ENCODE results near the gene DAPK2.

The DAPK2 gene

GRCh38 chr15:63996794-63997357 lies 49.4 kb downstream of the DAPK2 start:
- no peak for DNase-seq (ENCODE audit: low read depth)

GRCh38 chr15:63995789-63996188 lies 50.5 kb downstream of the DAPK2 start:
- DNase-seq (ENCODE audit: low read depth) = no peak

DNA sequence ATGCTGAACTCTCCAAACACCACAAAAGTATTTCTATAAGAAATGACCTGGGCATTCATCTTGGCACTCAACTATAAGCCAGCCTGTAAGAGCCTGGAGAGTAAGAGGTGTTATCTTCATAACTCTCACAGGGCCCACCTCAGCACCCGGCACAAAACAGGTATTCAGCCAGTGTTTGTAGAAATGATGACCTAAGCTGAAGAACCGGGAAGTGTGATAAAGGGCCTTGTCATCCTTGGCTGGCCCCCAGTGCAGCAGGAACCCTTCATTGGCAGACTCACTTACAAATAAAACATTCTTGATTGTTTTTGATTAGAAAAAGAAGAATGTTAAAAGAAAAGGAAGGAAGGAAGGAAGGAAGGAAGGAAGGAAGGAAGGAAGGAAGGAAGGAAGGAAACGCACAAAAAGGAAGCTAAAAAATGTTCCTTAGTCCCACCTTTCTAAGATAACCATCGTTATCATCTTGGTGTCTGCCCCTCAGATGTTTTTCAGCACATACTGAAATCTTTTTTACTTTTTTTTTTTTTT lies 52.1 kb downstream of the DAPK2 start:
- no peak for DNase-seq (ENCODE audit: low read depth)

- DNase-seq (ENCODE audit: low read depth) = no peak
These were observed 54.0 kb downstream of the DAPK2 start for GRCh38 chr15:63992300-63992699.

- DNase-seq (ENCODE audit: low read depth) = no peak
These were observed 54.6 kb downstream of the DAPK2 start for GRCh38 chr15:63991706-63992105.

- DNase-seq (ENCODE audit: low read depth) = no peak
These were observed 55.8 kb downstream of the DAPK2 start for GRCh38 chr15:63990454-63990853.

DNA sequence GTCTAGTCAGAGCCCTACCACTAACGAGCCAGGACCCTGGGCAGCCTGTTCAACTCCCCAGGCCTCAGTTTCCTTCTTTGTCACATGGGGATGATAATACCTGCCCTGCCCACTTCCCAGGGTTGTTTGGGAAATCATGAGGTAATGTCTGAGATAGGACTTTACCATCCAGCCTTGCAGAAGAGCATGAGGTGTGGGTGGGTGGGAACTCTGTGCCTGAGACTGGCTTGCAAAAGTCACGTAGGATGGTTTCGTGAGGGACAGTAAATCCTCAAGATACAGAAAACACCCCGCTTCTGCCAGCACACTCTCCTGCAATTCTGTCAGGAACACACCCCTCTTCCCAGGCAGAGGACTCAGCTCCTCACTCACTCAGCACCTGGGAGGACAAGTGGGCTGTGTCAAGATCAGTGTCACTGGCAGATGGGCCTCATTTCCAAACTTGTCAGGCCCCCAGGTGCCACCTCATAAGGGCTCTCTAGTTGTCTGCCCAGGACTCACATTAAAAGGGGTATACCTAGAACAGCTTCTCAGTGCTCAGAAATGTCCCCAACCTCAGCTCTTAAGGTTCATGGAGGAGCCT lies 58.4 kb downstream of the DAPK2 start:
- no peak for DNase-seq (ENCODE audit: low read depth)

DNA sequence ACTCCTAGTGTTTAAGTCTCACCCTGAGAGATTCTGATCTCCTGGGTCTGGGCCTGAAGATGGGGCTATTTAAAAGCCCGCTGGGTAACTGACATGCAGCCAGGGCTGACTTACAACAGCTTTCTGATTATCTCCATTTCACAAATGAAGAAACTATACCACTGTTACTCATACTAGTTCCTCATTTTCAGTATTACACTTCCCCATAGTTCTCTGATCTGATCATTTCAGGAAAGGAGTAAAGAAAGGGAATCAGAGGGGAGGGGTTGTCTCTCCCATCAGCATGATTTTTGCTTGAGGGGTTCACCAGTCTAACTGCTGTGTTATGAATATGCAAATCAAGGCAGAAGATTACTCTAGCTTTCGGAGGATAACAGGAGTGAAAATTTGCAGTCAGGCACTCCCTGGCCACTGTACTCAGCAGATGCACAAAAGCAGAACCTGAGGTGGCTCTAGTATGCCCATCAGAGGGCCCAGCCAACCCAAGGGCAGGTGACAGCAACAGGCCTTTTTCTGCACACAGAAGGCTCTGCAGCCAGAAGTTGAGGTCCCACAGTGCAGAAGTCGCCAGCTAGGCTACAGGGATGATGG lies 59.4 kb downstream of the DAPK2 start:
- no peak for DNase-seq (ENCODE audit: low read depth)

DNA sequence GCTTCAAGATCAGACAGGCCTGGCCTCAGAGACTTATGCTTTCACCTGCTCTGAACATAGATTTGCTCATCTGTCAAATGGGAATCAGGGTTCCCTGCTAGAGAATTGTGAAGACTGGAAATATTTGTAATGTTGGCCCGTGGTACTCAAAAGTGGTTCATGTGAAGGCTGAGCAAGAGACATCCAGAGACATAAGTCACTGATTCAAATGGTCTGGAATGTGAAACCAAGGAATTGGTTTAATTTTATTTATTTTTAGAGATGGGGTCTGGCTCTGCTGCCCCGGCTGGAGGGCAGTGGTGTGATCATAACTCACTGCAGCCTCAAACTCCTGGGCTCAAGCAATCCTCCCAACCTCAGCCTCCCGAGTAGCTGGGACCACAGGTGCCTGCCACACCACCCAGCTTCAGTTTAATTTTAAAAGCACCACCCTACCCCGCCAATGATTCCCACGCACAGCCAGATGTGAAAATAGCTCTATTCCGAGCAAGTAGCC lies 60.1 kb downstream of the DAPK2 start:
- no peak for DNase-seq (ENCODE audit: low read depth)

DNA sequence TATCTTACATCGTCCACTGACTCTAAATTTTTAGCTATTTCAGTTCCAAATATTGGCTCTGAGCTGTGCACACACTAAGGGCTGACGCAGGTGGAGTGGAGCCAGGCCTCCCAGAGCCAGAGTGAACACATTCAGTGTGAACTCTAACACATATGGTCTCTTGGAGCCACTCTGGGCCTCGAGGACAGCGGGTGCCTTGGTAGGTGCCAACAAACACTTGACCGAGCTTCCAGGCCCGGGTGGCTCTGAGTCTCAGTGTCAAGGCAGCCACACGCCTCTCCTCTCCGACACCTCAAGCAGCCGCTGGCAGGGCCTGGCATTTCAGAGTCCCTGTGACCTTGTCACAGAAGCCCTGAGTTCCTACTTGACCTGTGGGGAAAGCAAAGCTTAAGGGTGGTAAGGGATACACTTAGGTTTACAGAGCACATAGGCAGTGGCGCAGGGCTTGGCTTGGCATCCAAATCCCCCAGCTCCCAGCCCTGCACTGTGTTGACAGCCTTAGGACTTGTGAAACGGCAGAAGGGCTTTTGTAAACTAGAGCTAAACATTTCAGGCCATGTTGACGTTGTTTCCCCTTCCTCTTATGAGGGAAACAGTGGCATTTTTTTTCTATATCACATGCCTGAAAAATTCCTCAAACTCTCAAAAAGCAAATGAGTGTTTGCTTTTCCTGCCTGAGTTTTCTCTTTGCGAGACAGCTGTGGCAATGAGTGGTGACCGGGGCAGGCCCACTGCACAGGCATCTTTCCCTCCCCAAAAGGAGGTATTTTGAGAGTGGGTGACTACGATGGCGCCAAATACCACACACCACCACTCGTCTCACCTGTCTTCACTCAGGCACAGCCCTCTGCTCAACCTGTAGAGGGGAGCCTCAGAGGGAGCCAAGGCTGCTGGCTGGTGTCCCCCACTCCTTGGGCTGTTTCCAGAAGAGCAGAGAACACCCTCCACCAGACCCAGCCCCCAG lies 60.8 kb downstream of the DAPK2 start:
- no peak for DNase-seq (ENCODE audit: low read depth)

DNA sequence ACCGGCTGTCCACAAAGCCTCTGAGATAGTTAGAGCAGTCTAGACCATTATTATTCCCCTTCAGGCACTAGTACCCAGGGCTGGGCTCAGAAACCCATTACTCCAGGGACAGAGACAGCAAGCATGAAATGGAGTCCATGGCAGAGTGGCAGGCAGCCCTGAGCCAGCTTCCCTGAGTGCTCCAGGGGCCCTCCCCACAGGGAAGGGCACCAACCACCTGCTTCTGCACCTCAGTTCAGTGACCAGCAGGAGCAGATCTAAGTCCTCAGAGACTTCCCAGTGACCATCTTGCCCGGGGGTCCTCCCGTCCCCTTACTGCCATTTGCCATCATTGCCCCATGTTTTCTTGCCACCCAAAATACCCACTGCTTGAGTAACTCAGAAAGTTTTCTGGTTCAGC lies 62.0 kb downstream of the DAPK2 start:
- DNase-seq (ENCODE audit: low read depth) = no peak

GRCh38 chr15:63983061-63983711 lies 63.1 kb downstream of the DAPK2 start:
- no peak for DNase-seq (ENCODE audit: low read depth)

DNA sequence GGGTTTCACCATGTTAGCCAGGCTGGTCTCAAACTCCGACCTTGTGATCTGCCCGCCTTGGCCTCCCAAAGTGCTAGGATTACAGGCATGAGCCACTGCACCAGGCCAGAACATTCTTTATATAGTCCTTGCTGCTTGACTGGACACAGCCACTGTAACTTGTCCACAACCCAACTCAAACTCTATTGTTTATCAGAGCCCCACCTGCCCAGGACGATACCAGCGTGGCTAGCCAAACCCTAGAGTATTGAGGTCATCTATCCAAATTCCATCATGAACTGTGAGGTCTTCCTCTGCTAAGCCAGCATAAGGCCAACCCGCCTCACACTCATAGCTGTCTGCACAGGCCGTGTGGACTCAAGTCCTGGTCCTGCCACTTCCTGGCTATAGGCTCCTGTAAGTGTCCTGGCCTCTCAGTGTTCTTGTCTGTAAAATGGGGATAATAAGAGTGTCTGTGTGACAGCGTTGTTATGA lies 63.9 kb downstream of the DAPK2 start:
- no peak for DNase-seq (ENCODE audit: low read depth)

GRCh38 chr15:63981596-63982320 lies 64.5 kb downstream of the DAPK2 start:
- no peak for DNase-seq (ENCODE audit: low read depth)

- DNase-seq (ENCODE audit: low read depth) = no peak
These were observed 67.0 kb downstream of the DAPK2 start for GRCh38 chr15:63979262-63979793.

- no peak for DNase-seq (ENCODE audit: low read depth)
These were observed 67.6 kb downstream of the DAPK2 start for GRCh38 chr15:63978511-63979261.

DNA sequence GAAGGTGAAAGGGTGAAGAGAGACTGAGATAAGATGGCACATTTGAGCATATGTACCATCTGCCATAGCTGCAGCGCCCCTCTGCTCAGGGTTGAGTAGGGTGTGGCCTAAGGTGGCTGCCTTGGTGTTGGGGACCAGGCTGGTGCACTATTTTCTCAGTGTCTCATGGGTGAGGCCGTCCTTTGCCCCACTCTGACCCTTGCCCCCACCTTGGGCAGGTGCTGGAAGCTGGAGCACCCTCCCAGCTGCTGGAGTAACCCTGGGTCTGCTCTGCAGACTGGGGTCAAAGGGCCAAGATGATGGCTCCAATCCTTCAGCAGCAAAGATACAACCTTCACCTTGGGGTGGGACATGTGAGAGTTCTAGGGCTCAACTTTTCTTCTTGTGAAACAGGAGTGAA lies 69.2 kb downstream of the DAPK2 start:
- no peak for DNase-seq (ENCODE audit: low read depth)

- no peak for DNase-seq (ENCODE audit: low read depth)
These were observed 72.3 kb downstream of the DAPK2 start for GRCh38 chr15:63974021-63974420.

DNA sequence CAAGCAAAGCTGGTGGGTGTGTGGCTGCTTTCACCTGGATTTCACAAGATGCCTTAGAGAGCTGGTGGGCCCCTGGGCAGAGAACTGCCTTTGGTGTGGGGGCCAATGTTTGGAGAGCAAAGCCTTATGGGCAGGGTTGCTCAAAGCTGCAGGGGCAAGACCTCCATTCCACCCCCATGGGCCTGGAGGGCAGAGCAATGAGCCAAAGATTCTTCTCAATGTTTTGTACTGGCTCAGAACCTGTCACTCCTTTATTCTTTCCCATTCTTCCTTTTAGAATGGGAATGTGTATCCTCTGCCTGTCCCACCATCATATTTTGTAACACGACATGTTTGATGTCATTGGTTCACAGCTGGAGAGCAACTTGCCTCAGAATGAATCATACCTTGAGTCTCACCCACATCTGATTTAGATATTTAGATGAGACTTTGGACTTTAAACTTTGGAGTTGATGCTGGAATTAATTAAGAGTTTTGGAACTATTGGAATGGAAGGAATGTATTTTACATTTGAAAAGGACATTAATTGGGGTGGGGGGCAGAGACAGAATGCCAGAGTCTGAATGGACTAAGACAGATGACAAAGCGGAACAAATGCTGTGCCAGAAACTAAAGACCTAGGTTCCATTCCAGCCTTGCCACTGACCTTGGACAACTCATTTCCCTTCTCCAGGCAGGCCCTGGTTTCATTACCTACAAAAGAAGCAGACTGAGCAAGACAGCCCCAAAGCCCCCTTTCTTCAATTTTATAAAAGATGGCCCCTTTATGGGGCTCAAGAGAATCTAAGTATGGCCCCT lies 72.9 kb downstream of the DAPK2 start:
- DNase-seq (ENCODE audit: low read depth) = no peak

All from T follicular helper cell (primary cell).